Measurements from ENCODE around the gene LIPC.

The LIPC gene

GRCh38 chr15:58410353-58410752 lies 21.4 kb upstream of the LIPC start:
- TF ChIP-seq, protein P1, sequence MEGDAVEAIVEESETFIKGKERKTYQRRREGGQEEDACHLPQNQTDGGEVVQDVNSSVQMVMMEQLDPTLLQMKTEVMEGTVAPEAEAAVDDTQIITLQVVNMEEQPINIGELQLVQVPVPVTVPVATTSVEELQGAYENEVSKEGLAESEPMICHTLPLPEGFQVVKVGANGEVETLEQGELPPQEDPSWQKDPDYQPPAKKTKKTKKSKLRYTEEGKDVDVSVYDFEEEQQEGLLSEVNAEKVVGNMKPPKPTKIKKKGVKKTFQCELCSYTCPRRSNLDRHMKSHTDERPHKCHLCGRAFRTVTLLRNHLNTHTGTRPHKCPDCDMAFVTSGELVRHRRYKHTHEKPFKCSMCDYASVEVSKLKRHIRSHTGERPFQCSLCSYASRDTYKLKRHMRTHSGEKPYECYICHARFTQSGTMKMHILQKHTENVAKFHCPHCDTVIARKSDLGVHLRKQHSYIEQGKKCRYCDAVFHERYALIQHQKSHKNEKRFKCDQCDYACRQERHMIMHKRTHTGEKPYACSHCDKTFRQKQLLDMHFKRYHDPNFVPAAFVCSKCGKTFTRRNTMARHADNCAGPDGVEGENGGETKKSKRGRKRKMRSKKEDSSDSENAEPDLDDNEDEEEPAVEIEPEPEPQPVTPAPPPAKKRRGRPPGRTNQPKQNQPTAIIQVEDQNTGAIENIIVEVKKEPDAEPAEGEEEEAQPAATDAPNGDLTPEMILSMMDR (conservative IDR thresholded peaks at IDR 0.05; ENCODE audit: control insufficient read depth, insufficient read depth, low read depth, low read length): no peak
- peak; percentile 27 for DNase-seq (ENCODE audit: low read depth)

DNA sequence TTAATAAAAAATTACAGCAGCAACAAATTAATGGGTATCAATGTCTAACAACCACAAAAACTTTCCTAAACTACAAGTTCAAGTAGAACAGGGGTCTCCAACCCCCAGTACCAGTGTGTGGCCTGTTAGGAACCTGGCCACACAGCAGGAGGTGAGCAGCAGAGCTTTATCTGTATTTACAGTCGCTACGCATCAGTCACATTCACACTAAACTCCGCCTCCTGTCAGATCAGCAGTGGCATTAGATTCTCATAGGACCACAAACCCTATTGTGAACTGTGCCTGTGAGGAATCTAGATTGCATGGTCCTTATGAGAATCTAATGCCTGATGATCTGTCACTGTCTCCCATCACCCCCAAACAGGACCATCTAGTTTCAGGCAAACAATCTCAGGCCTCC lies 18.5 kb upstream of the LIPC start:
- TF ChIP-seq, protein P1 (conservative IDR thresholded peaks at IDR 0.05; ENCODE audit: control insufficient read depth, insufficient read depth, low read depth, low read length): no peak
- no peak for DNase-seq (ENCODE audit: low read depth)
- no peak overlapping the region for H3K4me3 ChIP-seq (ENCODE audit: control insufficient read depth, low read depth, low read length)

More at GRCh38 chr15:58410353-58410752, 21.4 kb upstream of the LIPC start:
- peak overlapping the region; percentile 20 for H3K4me3 ChIP-seq (ENCODE audit: control insufficient read depth, low read depth, low read length)

- no peak overlapping the region for H3K4me3 ChIP-seq (ENCODE audit: control insufficient read depth, low read depth, low read length)
- DNase-seq (ENCODE audit: low read depth): no peak
- TF ChIP-seq, protein P1 (conservative IDR thresholded peaks at IDR 0.05; ENCODE audit: control insufficient read depth, insufficient read depth, low read depth, low read length): no peak
Measured at GRCh38 chr15:58415636-58416035, 16.2 kb upstream of the LIPC start.

GRCh38 chr15:58416963-58417362 lies 14.8 kb upstream of the LIPC start:
- no peak for DNase-seq (ENCODE audit: low read depth)
- TF ChIP-seq, protein P1 (conservative IDR thresholded peaks at IDR 0.05; ENCODE audit: control insufficient read depth, insufficient read depth, low read depth, low read length): no peak

DNA sequence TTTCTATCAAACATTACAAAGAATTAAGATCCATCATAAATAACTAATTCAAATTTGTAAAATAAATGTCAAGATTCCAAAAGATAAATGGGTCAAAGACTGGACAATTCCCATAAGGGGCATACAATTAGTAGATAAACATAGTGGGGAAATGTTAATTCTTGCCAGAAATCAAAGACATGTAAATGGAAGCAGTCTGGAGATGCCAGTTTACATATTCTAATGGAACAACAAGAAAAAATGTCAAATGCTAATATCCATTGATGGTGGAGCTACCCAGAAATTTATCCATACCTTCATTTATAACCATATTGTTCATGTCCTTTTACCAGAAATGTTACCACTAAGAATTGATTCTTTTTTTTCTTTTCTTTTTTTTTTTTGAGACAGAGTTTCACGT lies 13.7 kb upstream of the LIPC start:
- DNase-seq (ENCODE audit: low read depth): no peak
- TF ChIP-seq, protein P1 (conservative IDR thresholded peaks at IDR 0.05; ENCODE audit: control insufficient read depth, insufficient read depth, low read depth, low read length): no peak
- H3K4me3 ChIP-seq (ENCODE audit: control insufficient read depth, low read depth, low read length): no peak overlapping the region

More at GRCh38 chr15:58416963-58417362, 14.8 kb upstream of the LIPC start:
- no peak overlapping the region for H3K4me3 ChIP-seq (ENCODE audit: control insufficient read depth, low read depth, low read length)

- no peak for DNase-seq (ENCODE audit: low read depth)
- TF ChIP-seq, protein P1 (conservative IDR thresholded peaks at IDR 0.05; ENCODE audit: control insufficient read depth, insufficient read depth, low read depth, low read length): no peak
- H3K4me3 ChIP-seq (ENCODE audit: control insufficient read depth, low read depth, low read length): no peak overlapping the region
Measured at GRCh38 chr15:58419803-58420524, 11.8 kb upstream of the LIPC start.

Data from fibroblast of mammary gland (primary cell).